ENCODE measurements around the gene KIAA1958.
"Not testable (repeated sequence)": the region's sequence is repeated elsewhere in the genome, so short reads cannot be mapped to it uniquely, and the experiment has no call there.

Gene KIAA1958

GRCh38 chr9:112493393-112494137 is 6.9 kb downstream of the KIAA1958 start:
- no peak for DNase-seq

GRCh38 chr9:112494153-112494552 is 7.5 kb downstream of the KIAA1958 start:
- DNase-seq: no peak

- no peak for DNase-seq
Observed at GRCh38 chr9:112495614-112496013, 9.0 kb downstream of the KIAA1958 start.

- DNase-seq: no peak
Observed at GRCh38 chr9:112496074-112496722, 9.6 kb downstream of the KIAA1958 start.

- DNase-seq: no peak
Observed at GRCh38 chr9:112500842-112501241, 14.2 kb downstream of the KIAA1958 start.

- DNase-seq: no peak
Observed at GRCh38 chr9:112501287-112501686, 14.7 kb downstream of the KIAA1958 start.

GRCh38 chr9:112502175-112502946 is 15.7 kb downstream of the KIAA1958 start:
- no peak for DNase-seq

GRCh38 chr9:112503170-112503569 is 16.5 kb downstream of the KIAA1958 start:
- DNase-seq: no peak

- DNase-seq: no peak
Observed at GRCh38 chr9:112505086-112505485, 18.5 kb downstream of the KIAA1958 start.

- DNase-seq: no peak
Observed at GRCh38 chr9:112505607-112506006, 19.0 kb downstream of the KIAA1958 start.

GRCh38 chr9:112506571-112506970 is 19.9 kb downstream of the KIAA1958 start:
- no peak for DNase-seq

- DNase-seq: no peak
Observed at GRCh38 chr9:112507001-112507680, 20.5 kb downstream of the KIAA1958 start.

GRCh38 chr9:112508377-112508776 is 21.8 kb downstream of the KIAA1958 start:
- DNase-seq: no peak

- not testable (repeated sequence) for DNase-seq
Observed at GRCh38 chr9:112512377-112512776, 25.8 kb downstream of the KIAA1958 start.

- no peak for DNase-seq
Observed at GRCh38 chr9:112516769-112517168, 30.1 kb downstream of the KIAA1958 start.

- DNase-seq: no peak
Observed at GRCh38 chr9:112520069-112520468, 33.4 kb downstream of the KIAA1958 start.

- no peak for DNase-seq
Observed at GRCh38 chr9:112520656-112521055, 34.0 kb downstream of the KIAA1958 start.

- no peak for DNase-seq
Observed at GRCh38 chr9:112526973-112527372, 40.3 kb downstream of the KIAA1958 start.

- DNase-seq: no peak
Observed at GRCh38 chr9:112527959-112528358, 41.3 kb downstream of the KIAA1958 start.

- no peak for DNase-seq
Observed at GRCh38 chr9:112529316-112529715, 42.7 kb downstream of the KIAA1958 start.

GRCh38 chr9:112530751-112531205 is 44.2 kb downstream of the KIAA1958 start:
- no peak for DNase-seq

GRCh38 chr9:112531666-112532282 is 45.1 kb downstream of the KIAA1958 start:
- DNase-seq: no peak

GRCh38 chr9:112532427-112532826 is 45.8 kb downstream of the KIAA1958 start:
- no peak for DNase-seq
